ENCODE results near the gene SLPI.

SLPI gene

GRCh38 chr20:45248609-45249008 lies 5.8 kb downstream of the SLPI start:
- no peak for TF ChIP-seq CTCF (IDR thresholded peaks at IDR 0.05; ENCODE audit: poor library complexity, severe bottlenecking)
- H3K4me1 ChIP-seq (ENCODE audit: insufficient read depth, poor library complexity, severe bottlenecking), result peaks cover 5% of the 10 kb centered on the region
- ATAC-seq (ENCODE audit: low read depth) (no peak), DNase-seq (ENCODE audit: low spot score) (no peak)
- H3K36me3 ChIP-seq (ENCODE audit: low read depth), result no peaks in the 10 kb centered on the region
- no peak overlapping the region for H3K27ac ChIP-seq (ENCODE audit: poor library complexity, severe bottlenecking)
- H3K4me3 ChIP-seq (ENCODE audit: severe bottlenecking), result no peak overlapping the region
- peaks cover 12% of the 10 kb centered on the region for H3K27me3 ChIP-seq (ENCODE audit: insufficient read depth, poor library complexity, severe bottlenecking)
- no peaks in the 10 kb centered on the region for H3K9me3 ChIP-seq (ENCODE audit: severe bottlenecking)

GRCh38 chr20:45247865-45248264 lies 6.5 kb downstream of the SLPI start:
- Histone ChIP-seq H3K27ac (ENCODE audit: poor library complexity, severe bottlenecking) (no peak overlapping the region), H3K4me3 (ENCODE audit: severe bottlenecking) (no peak overlapping the region), H3K4me1 (ENCODE audit: insufficient read depth, poor library complexity, severe bottlenecking) (no peaks in the 10 kb centered on the region), H3K36me3 (ENCODE audit: low read depth) (no peaks in the 10 kb centered on the region), H3K9me3 (ENCODE audit: severe bottlenecking) (no peaks in the 10 kb centered on the region), H3K27me3 (ENCODE audit: insufficient read depth, poor library complexity, severe bottlenecking) (peaks cover 19% of the 10 kb centered on the region)
- TF ChIP-seq CTCF (IDR thresholded peaks at IDR 0.05; ENCODE audit: poor library complexity, severe bottlenecking), result no peak
- ATAC-seq (ENCODE audit: low read depth) (no peak), DNase-seq (ENCODE audit: low spot score) (no peak)

- Histone ChIP-seq H3K4me3 (ENCODE audit: severe bottlenecking) (no peak overlapping the region), H3K36me3 (ENCODE audit: low read depth) (no peaks in the 10 kb centered on the region), H3K27me3 (ENCODE audit: insufficient read depth, poor library complexity, severe bottlenecking) (peaks cover 30% of the 10 kb centered on the region), H3K27ac (ENCODE audit: poor library complexity, severe bottlenecking) (no peak overlapping the region), H3K4me1 (ENCODE audit: insufficient read depth, poor library complexity, severe bottlenecking) (no peaks in the 10 kb centered on the region), H3K9me3 (ENCODE audit: severe bottlenecking) (no peaks in the 10 kb centered on the region)
- ATAC-seq (ENCODE audit: low read depth), result no peak
- no peak for TF ChIP-seq CTCF (IDR thresholded peaks at IDR 0.05; ENCODE audit: poor library complexity, severe bottlenecking)
- no peak for DNase-seq (ENCODE audit: low spot score)
Measured at GRCh38 chr20:45246109-45246508, 8.3 kb downstream of the SLPI start.

GRCh38 chr20:45238139-45238538 lies 16.2 kb downstream of the SLPI start:
- no peak for TF ChIP-seq CTCF (IDR thresholded peaks at IDR 0.05; ENCODE audit: poor library complexity, severe bottlenecking)
- no peak overlapping the region for H3K4me3 ChIP-seq (ENCODE audit: severe bottlenecking)
- ATAC-seq (ENCODE audit: low read depth), result no peak

GRCh38 chr20:45235995-45236394 lies 18.4 kb downstream of the SLPI start:
- DNase-seq (ENCODE audit: low spot score) (peak; percentile 77), ATAC-seq (ENCODE audit: low read depth) (no peak)
- Histone ChIP-seq H3K36me3 (ENCODE audit: low read depth) (no peaks in the 10 kb centered on the region), H3K9me3 (ENCODE audit: severe bottlenecking) (peaks cover 2% of the 10 kb centered on the region), H3K27ac (ENCODE audit: poor library complexity, severe bottlenecking) (no peak overlapping the region), H3K4me1 (ENCODE audit: insufficient read depth, poor library complexity, severe bottlenecking) (no peaks in the 10 kb centered on the region), H3K4me3 (ENCODE audit: severe bottlenecking) (no peak overlapping the region), H3K27me3 (ENCODE audit: insufficient read depth, poor library complexity, severe bottlenecking) (peaks cover 22% of the 10 kb centered on the region)
- TF ChIP-seq CTCF (IDR thresholded peaks at IDR 0.05; ENCODE audit: poor library complexity, severe bottlenecking), result peak; percentile 73

More at GRCh38 chr20:45238139-45238538, 16.2 kb downstream of the SLPI start:
- Histone ChIP-seq H3K36me3 (ENCODE audit: low read depth) (no peaks in the 10 kb centered on the region), H3K4me1 (ENCODE audit: insufficient read depth, poor library complexity, severe bottlenecking) (no peaks in the 10 kb centered on the region), H3K27me3 (ENCODE audit: insufficient read depth, poor library complexity, severe bottlenecking) (peaks cover 36% of the 10 kb centered on the region), H3K9me3 (ENCODE audit: severe bottlenecking) (peaks cover 2% of the 10 kb centered on the region), H3K27ac (ENCODE audit: poor library complexity, severe bottlenecking) (no peak overlapping the region)
- DNase-seq (ENCODE audit: low spot score), result no peak
